ENCODE measurements around the gene ZNF324B. TPM values are rescaled to one million over a fixed set of nuclear protein-coding genes. Genes with fewer than 3 reads are reported as not detected.
"Not testable (repeated sequence)": the region's sequence is repeated elsewhere in the genome, so short reads cannot be mapped to it uniquely, and the experiment has no call there.

The ZNF324B gene
- 10.5 and 11.8 TPM in 2 replicates for total RNA-seq

DNA sequence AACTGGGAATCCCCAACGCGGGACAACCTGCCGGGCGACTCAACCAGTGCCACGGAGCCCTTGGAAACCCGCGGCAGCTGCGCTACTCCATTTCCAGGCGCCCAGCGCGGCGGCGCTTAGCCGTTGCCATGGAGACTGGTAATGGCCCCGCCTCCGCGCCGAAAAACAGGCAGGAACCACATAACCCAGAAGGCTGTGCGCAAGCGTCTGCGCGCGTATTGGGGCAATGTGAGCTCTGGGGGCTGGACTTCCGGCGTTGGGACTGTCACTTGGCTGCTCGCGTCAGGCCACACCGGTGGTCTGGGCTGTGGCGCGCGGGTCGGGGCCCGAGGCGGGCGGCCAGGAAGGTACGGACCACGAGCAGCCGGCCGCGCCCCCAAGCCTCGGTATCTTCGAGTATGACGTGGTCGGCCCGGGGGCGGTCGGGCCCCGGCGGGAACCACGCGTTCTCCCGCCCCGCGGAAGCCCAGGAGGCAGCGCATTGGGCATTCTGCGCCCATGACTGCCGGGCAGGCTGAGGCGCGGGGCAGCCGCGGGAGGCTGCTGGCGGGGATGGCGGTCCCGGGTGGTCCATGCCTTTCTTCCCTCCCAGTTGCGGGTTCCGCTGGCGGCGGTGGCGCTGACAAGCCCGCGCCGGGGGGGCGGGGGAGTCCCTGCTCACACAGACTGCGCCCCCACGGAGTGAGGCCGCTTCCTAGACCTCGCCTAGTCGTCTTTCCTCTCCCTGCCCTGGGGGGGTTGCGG, at the start of gene ZNF324B:
Gene ZNF324B, plus strand, starts transcription at position 265 of the 744 bp plus-strand sequence. CDS start 2,080 bp downstream, outside the sequence.
- Histone ChIP-seq H3K36me3 (ENCODE audit: insufficient read depth, low read length) (peaks cover 15% of the 10 kb centered on the region), H3K4me3 (ENCODE audit: insufficient read depth, low read length) (peak within 1 kb of the TSS; percentile 92), H3K4me2 (ENCODE audit: insufficient read depth, low read length) (peak within 1 kb of the TSS; percentile 96), H3K9me3 (ENCODE audit: low read depth, low read length) (no peaks in the 10 kb centered on the region), H3K4me1 (ENCODE audit: insufficient read depth, low read length) (peaks cover 6% of the 10 kb centered on the region), H3K27me3 (ENCODE audit: insufficient read depth, low read length) (no peaks in the 10 kb centered on the region), H3K27ac (ENCODE audit: low read depth, low read length) (peak within 1 kb of the TSS; percentile 41), H4K20me1 (ENCODE audit: insufficient read depth, low read length) (no peaks in the 10 kb centered on the region), H3K79me2 (ENCODE audit: insufficient read depth, low read length) (peaks cover 2% of the 10 kb centered on the region), H2AFZ (ENCODE audit: low read length) (peak within 1 kb of the TSS; percentile 97)
- peak; percentile 99 for DNase-seq (ENCODE audit: insufficient read length, low spot score, missing footprints)
- TF ChIP-seq, protein P1, sequence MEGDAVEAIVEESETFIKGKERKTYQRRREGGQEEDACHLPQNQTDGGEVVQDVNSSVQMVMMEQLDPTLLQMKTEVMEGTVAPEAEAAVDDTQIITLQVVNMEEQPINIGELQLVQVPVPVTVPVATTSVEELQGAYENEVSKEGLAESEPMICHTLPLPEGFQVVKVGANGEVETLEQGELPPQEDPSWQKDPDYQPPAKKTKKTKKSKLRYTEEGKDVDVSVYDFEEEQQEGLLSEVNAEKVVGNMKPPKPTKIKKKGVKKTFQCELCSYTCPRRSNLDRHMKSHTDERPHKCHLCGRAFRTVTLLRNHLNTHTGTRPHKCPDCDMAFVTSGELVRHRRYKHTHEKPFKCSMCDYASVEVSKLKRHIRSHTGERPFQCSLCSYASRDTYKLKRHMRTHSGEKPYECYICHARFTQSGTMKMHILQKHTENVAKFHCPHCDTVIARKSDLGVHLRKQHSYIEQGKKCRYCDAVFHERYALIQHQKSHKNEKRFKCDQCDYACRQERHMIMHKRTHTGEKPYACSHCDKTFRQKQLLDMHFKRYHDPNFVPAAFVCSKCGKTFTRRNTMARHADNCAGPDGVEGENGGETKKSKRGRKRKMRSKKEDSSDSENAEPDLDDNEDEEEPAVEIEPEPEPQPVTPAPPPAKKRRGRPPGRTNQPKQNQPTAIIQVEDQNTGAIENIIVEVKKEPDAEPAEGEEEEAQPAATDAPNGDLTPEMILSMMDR (IDR thresholded peaks at IDR 0.05; ENCODE audit: extremely low read depth, low read depth, low read length) = no peak

DNA sequence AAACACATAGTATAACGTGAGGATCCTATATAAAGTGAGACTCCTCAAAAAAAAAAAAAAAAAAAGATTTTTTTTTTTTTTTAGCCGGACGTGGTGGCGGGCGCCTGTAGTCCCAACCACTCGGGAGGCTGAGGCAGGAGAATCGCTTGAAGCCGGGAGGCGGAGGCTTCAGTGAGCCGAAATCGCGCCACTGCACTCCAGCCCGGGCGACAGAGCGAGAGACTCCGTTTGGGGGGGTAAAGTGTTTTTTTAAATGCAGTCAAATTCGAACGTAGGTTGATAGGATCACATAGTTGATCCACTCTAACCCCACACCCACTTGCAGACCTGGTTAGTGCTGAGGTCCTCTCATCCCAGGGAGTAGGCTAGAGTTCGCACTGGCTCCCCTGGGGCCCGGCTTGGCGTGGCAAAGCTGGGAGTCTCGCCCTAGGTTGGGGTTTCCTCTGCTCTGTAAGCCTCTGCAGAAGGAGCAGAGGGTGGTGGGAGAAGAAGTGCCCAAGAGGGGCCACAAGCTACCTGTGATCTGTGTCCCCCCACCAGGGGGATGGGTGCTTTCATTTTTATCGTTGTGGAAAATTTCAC, 49.5 kb upstream of the ZNF324B start:
- Histone ChIP-seq H3K4me2 (ENCODE audit: insufficient read depth, low read length) (peak overlapping the region; percentile 78), H2AFZ (ENCODE audit: low read length) (peak overlapping the region; percentile 20), H3K36me3 (ENCODE audit: insufficient read depth, low read length) (no peaks in the 10 kb centered on the region), H4K20me1 (ENCODE audit: insufficient read depth, low read length) (peaks cover 2% of the 10 kb centered on the region), H3K4me3 (ENCODE audit: insufficient read depth, low read length) (peak overlapping the region; percentile 76), H3K27me3 (ENCODE audit: insufficient read depth, low read length) (peaks cover 4% of the 10 kb centered on the region), H3K4me1 (ENCODE audit: insufficient read depth, low read length) (peaks cover 12% of the 10 kb centered on the region), H3K9me3 (ENCODE audit: low read depth, low read length) (no peaks in the 10 kb centered on the region), H3K27ac (ENCODE audit: low read depth, low read length) (no peak overlapping the region), H3K79me2 (ENCODE audit: insufficient read depth, low read length) (peaks cover 4% of the 10 kb centered on the region)
- TF ChIP-seq, protein P1 (IDR thresholded peaks at IDR 0.05; ENCODE audit: extremely low read depth, low read depth, low read length) = no peak
- DNase-seq (ENCODE audit: insufficient read length, low spot score, missing footprints) = peak; percentile 84

DNA sequence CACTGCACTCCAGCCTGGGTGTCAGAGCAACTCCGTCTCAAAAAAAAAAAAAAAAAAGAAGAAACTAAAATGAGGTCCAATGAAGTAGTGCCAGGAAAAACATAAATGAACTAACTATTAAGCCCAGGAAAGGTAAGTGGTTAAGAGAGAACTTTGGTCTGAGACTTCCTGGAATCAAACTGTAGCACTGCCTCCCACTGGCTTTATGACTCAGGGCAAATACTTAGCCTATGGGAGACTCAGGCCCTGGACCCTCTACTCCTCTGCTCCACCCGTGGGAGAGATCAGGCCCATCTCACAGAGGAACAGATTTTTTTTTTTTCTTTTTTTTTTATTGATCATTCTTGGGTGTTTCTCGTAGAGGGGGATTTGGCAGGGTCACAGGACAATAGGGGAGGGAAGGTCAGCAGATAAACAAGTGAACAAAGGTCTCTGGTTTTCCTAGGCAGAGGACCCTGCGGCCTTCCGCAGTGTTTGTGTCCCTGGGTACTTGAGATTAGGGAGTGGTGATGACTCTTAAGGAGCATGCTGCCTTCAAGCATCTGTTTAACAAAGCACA, 47.4 kb upstream of the ZNF324B start:
- H3K4me2 ChIP-seq (ENCODE audit: insufficient read depth, low read length); H3K4me3 ChIP-seq (ENCODE audit: insufficient read depth, low read length); H4K20me1 ChIP-seq (ENCODE audit: insufficient read depth, low read length); DNase-seq (ENCODE audit: insufficient read length, low spot score, missing footprints); H3K9me3 ChIP-seq (ENCODE audit: low read depth, low read length); H3K27me3 ChIP-seq (ENCODE audit: insufficient read depth, low read length); H3K36me3 ChIP-seq (ENCODE audit: insufficient read depth, low read length); H3K27ac ChIP-seq (ENCODE audit: low read depth, low read length); H2AFZ ChIP-seq (ENCODE audit: low read length): not testable (repeated sequence)
- H3K4me1 ChIP-seq (ENCODE audit: insufficient read depth, low read length) = peaks cover 21% of the 10 kb centered on the region
- H3K79me2 ChIP-seq (ENCODE audit: insufficient read depth, low read length) = peaks cover 23% of the 10 kb centered on the region

DNA sequence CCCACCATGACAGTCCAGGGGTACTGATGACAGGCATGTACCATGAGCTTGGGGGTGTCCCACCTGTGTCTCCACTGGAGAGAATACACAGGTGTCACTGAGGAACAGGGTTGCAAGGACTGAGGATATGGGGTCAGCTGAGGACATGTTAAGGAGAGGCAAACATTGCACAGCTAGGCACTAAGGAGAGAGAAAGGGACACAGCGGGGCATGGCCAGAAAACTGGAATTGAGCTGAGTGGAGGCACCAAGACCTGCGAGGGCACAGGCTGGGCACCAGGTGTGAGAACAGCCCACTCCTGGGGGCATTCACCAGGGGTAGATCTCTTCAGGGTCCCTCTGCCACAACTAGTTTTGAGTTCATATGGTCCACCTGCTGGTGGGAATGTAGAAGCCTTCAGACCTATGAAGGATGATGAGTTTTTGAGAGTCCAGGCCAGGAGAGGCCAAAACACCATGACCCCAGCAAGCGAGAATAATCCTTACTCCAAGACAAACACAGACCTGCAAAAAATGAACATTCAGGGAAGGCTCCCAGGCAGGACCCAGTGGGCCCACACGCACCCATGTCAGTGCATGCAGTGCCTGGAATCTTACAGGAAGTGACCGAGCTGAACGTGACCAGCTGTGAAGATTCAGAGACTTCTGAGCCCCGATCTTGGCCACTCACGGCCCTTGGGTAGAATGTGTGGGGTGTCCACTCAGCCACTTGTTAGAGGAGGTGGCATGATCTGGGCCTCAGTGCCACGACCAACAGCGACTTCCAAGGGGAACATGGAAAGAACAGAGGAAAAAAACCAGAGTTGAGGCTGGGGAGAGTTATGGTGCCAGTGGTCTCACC, 44.4 kb upstream of the ZNF324B start:
- peak overlapping the region; percentile 92 for H3K4me2 ChIP-seq (ENCODE audit: insufficient read depth, low read length)
- H3K9me3 ChIP-seq (ENCODE audit: low read depth, low read length) = no peaks in the 10 kb centered on the region
- H3K27me3 ChIP-seq (ENCODE audit: insufficient read depth, low read length) = no peaks in the 10 kb centered on the region
- peak; percentile 86 for DNase-seq (ENCODE audit: insufficient read length, low spot score, missing footprints)
- peaks cover 19% of the 10 kb centered on the region for H3K4me1 ChIP-seq (ENCODE audit: insufficient read depth, low read length)
- TF ChIP-seq, protein P1 (IDR thresholded peaks at IDR 0.05; ENCODE audit: extremely low read depth, low read depth, low read length) = peak; percentile 53
- peaks cover 9% of the 10 kb centered on the region for H4K20me1 ChIP-seq (ENCODE audit: insufficient read depth, low read length)
- H3K27ac ChIP-seq (ENCODE audit: low read depth, low read length) = peak overlapping the region; percentile 88
- H3K4me3 ChIP-seq (ENCODE audit: insufficient read depth, low read length) = peak overlapping the region; percentile 96
- H3K79me2 ChIP-seq (ENCODE audit: insufficient read depth, low read length) = peaks cover 39% of the 10 kb centered on the region
- H2AFZ ChIP-seq (ENCODE audit: low read length) = no peak overlapping the region
- no peaks in the 10 kb centered on the region for H3K36me3 ChIP-seq (ENCODE audit: insufficient read depth, low read length)

All from osteoblast (primary cell).